Measurements from ENCODE around the gene TBX10.
"Not testable (repeated sequence)": the region's sequence is repeated elsewhere in the genome, so short reads cannot be mapped to it uniquely, and the experiment has no call there.

The TBX10 gene

GRCh38 chr11:67664213-67664585 is 24.6 kb upstream of the TBX10 start:
- DNase-seq (ENCODE audit: low spot score) = no peak

GRCh38 chr11:67663532-67664212 is 24.1 kb upstream of the TBX10 start:
- no peak for DNase-seq (ENCODE audit: low spot score)

- DNase-seq (ENCODE audit: low spot score) = no peak
Observed at GRCh38 chr11:67662835-67663531, 23.4 kb upstream of the TBX10 start.

- DNase-seq (ENCODE audit: low spot score) = no peak
Observed at GRCh38 chr11:67662142-67662834, 22.7 kb upstream of the TBX10 start.

- DNase-seq (ENCODE audit: low spot score) = not testable (repeated sequence)
Observed at GRCh38 chr11:67660752-67661151, 21.2 kb upstream of the TBX10 start.

- DNase-seq (ENCODE audit: low spot score) = not testable (repeated sequence)
Observed at GRCh38 chr11:67659651-67660165, 20.1 kb upstream of the TBX10 start.

GRCh38 chr11:67657300-67657699 is 17.7 kb upstream of the TBX10 start:
- no peak for DNase-seq (ENCODE audit: low spot score)

GRCh38 chr11:67656278-67656922 is 16.8 kb upstream of the TBX10 start:
- no peak for DNase-seq (ENCODE audit: low spot score)

- no peak for DNase-seq (ENCODE audit: low spot score)
Observed at GRCh38 chr11:67654225-67654624, 14.7 kb upstream of the TBX10 start.

- DNase-seq (ENCODE audit: low spot score) = no peak
Observed at GRCh38 chr11:67652965-67653845, 13.6 kb upstream of the TBX10 start.

GRCh38 chr11:67651976-67652781 is 12.6 kb upstream of the TBX10 start:
- DNase-seq (ENCODE audit: low spot score) = no peak

GRCh38 chr11:67649634-67650510 is 10.3 kb upstream of the TBX10 start:
- DNase-seq (ENCODE audit: low spot score) = no peak

- no peak for DNase-seq (ENCODE audit: low spot score)
Observed at GRCh38 chr11:67648796-67649613, 9.4 kb upstream of the TBX10 start.

GRCh38 chr11:67648140-67648795 is 8.7 kb upstream of the TBX10 start:
- DNase-seq (ENCODE audit: low spot score) = peak; percentile 65

GRCh38 chr11:67647471-67647870 is 7.9 kb upstream of the TBX10 start:
- DNase-seq (ENCODE audit: low spot score) = no peak

- no peak for DNase-seq (ENCODE audit: low spot score)
Observed at GRCh38 chr11:67646535-67647336, 7.2 kb upstream of the TBX10 start.

Data from ecto neural progenitor cell (in vitro differentiated cells).